Measurements from ENCODE around the gene WNT5A.

WNT5A gene

GRCh38 chr3:55423782-55424181 lies 63.3 kb downstream of the WNT5A start:
- no peak overlapping the region for H3K4me3 ChIP-seq (ENCODE audit: low read depth, low read length)
- DNase-seq (ENCODE audit: low read depth) = no peak

DNA sequence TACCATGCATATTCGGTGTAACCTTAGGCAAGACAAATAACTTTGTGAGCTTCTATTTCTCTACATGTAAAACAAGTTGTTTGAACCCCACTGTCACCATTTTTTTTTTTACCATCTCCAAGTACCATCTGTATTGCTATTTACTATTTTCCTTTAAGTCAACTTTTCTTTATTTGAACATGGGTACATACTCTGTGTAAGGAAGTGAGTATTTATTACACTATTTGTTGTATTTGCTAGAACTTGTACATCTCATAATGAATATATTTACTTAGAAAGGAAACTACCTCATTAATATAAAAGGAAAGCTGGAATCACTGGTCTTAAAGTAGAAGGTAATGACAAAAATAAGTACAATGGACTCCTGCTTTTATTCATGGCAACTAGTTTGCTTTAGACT lies 69.9 kb downstream of the WNT5A start:
- H3K4me3 ChIP-seq (ENCODE audit: low read depth, low read length) = no peak overlapping the region
- no peak for DNase-seq (ENCODE audit: low read depth)

DNA sequence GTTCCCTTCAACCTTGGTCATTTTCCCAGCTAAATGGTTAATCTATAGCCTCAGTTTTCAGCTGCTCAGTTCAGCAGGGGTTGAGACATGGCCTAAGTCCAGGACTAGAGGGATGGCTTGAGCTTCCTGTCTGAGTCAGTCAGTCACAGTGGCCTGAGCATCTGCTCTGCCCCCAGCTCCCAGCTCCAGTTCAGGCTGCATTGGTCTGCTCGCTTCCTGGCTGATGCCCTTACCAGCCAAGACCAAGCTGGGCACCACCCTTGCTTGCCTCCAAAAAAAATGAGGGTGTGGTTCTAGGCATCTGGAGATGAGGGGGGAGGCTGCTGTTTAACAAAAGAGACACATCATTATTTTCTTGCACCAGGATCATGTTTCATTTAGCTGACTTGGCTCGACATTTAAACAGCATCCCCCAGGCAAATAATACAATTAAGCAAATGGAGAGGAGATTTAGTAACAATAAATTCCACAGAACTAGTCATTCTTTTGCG lies 70.7 kb downstream of the WNT5A start:
- peak; percentile 75 for DNase-seq (ENCODE audit: low read depth)
- H3K4me3 ChIP-seq (ENCODE audit: low read depth, low read length) = no peak overlapping the region

Data from skeletal muscle cell (primary cell).